Effector memory CD4-positive, alpha-beta T cell (primary cell): ENCODE results near the gene NARF.

ENCODE experiments used
- DNase-seq, 3 donors: peaks; one replicate each; pipeline ENCODE4 v3.0.0-alpha.2; 2020
- H3K27ac ChIP-seq: 2 replicates; pipeline ENCODE4 v1.7.0; 2013; ENCODE audit warnings: mild to moderate bottlenecking, low read length, moderate library complexity; ENCODE audit not compliant: insufficient read depth, poor library complexity, severe bottlenecking
- H3K27me3 ChIP-seq: replicated peaks from 2 replicates; pipeline ENCODE4 v1.7.0; 2013; ENCODE audit warnings: mild to moderate bottlenecking, low read length; ENCODE audit not compliant: insufficient read depth, control insufficient read depth, poor library complexity, severe bottlenecking
- H3K36me3 ChIP-seq: 2 replicates; pipeline ENCODE4 v1.7.0; 2013; ENCODE audit warnings: mild to moderate bottlenecking, low read length, moderate library complexity; ENCODE audit not compliant: control insufficient read depth, insufficient read depth
- H3K4me1 ChIP-seq: 2 replicates; pipeline ENCODE4 v1.7.0; 2013; ENCODE audit warnings: low read length, mild to moderate bottlenecking; ENCODE audit not compliant: control insufficient read depth, insufficient read depth, poor library complexity, severe bottlenecking
- H3K4me3 ChIP-seq: 2 replicates; pipeline ENCODE4 v1.7.0; 2013; ENCODE audit warnings: low read length, low read depth, mild to moderate bottlenecking; ENCODE audit not compliant: insufficient read depth, poor library complexity, severe bottlenecking
- H3K9me3 ChIP-seq: 2 replicates; pipeline ENCODE4 v1.7.0; 2013; ENCODE audit warnings: mild to moderate bottlenecking, low read length, moderate library complexity; ENCODE audit not compliant: control insufficient read depth

NARF gene

DNA sequence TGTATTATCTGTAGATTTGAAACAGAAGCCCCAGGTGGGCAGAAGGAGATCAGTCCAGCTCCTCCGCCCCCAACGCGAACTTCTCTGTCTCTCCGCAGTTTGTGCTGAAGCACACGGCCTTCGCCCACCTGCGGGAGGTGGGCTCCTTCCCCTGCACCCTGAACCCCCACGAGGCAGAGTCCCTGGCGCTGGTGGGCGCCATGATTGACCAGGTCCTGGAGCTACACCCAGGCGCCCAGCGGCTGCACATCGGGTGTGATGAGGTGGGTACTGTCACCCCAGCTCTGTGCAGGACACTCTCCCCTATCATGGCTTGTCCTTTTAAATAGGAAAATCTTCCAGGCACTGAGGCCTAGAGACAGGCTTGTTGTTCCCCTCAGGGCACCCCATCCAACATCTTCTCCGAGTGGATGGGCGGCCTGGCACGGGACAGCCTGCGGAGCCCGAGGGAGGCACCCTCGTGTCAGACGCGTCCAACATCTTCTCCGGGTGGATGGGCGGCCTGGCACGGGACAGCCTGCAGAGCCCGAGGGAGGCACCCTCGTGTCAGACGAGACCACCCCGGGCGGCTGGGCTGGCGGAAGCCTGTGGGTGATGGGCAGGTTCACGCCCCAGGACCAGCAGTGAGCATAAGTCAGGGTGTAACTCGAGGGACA is 24.9 kb upstream of the NARF start:
- Histone ChIP-seq H3K27ac (no peak overlapping the region), H3K4me1 (peaks cover 13% of the 10 kb centered on the region), H3K9me3 (no peaks in the 10 kb centered on the region), H3K27me3 (no peaks in the 10 kb centered on the region), H3K4me3 (no peak overlapping the region), H3K36me3 (peaks cover 9% of the 10 kb centered on the region)
- no peak for DNase-seq

DNA sequence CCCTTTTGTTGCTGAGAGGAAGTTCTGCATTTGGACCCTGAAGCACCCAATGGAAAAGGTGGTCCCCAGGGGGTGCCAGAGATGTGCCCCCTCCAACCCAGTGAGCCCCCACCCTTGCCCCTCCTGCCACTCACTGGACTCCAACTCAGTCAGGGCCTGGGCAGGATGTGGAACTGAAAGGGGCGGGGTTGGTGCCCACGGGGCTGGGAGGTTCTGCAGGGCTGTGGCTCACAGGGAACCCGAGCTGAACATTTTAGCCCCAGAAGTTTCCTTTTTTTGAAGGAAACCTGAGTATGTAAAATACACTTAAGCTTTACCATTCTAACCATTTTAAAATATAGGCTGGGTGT is 24.4 kb upstream of the NARF start:
- Histone ChIP-seq H3K4me3 (no peak overlapping the region), H3K27me3 (no peaks in the 10 kb centered on the region), H3K36me3 (peaks cover 9% of the 10 kb centered on the region), H3K4me1 (peaks cover 9% of the 10 kb centered on the region), H3K9me3 (no peaks in the 10 kb centered on the region), H3K27ac (no peak overlapping the region)
- DNase-seq, result no peak

DNA sequence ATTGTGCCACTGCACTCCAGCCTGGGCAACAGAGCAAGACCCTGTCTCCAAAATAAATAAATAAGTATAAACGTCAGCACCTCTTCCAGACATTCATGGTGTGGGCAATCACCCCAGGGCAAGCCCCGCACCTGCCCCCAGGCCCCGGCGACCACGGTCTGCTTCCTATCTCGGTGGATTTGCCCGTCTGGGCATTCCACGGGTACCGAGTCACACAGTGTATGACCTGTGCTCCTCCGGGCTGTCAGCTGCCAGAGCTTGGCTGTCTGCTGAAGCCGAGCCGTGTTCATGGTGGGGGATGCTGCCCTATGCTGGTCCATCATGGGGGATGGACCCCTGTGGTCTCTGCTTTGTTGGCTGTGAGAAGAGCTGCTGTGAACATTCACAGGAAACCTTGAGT is 23.4 kb upstream of the NARF start:
- H3K4me1 ChIP-seq, result peaks cover 7% of the 10 kb centered on the region
- no peak for DNase-seq
- H3K9me3 ChIP-seq, result no peaks in the 10 kb centered on the region
- H3K27me3 ChIP-seq, result no peaks in the 10 kb centered on the region
- peaks cover 14% of the 10 kb centered on the region for H3K36me3 ChIP-seq
- no peak overlapping the region for H3K4me3 ChIP-seq
- H3K27ac ChIP-seq, result no peak overlapping the region

DNA sequence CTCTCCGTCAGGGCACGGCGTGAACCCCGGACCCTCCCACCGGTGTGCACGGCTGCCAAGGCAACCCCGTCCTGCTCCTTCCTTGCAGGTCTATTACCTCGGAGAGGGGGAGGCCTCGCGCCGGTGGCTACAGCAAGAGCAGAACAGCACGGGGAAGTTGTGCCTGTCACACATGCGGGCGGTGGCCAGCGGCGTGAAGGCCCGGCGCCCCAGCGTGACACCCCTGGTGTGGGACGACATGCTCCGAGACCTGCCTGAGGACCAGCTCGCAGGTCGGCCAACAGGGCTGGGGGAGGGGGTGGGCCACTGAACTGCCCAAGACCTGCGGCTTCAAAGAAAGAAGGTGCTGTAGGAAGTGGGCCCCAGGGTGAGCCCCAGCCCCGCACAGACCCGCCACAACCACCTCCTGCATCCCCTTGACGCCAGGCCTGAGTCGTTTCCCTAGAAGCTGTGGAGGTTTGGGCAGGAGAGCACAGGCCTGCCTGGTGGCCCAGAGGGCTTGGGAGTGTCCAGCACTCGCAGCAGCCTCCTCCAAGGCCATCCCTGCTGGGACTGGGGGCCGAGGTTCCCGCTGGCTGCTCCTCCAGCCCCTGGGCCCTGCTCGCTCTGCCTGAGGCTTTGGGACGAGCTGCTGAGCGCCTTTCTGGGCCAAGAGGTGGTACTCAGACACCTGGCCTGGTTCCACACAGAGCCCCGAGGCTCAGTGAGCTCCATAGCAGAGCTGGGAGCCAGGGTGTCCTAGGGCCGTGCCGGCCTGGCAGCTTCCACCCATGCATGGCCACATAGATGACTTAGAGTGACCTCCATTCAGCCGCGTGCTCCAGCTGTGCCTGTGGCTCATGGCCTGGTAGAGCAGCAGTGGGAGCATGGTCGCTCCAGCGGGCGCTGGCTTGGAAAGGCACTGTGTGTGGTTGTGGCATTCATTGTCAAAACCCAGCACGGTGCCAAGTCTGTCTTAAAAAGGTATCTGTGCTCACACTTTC is 22.6 kb upstream of the NARF start:
- no peak for DNase-seq
- Histone ChIP-seq H3K4me1 (peaks cover 7% of the 10 kb centered on the region), H3K27me3 (no peaks in the 10 kb centered on the region), H3K27ac (no peak overlapping the region), H3K9me3 (no peaks in the 10 kb centered on the region), H3K4me3 (no peak overlapping the region), H3K36me3 (peaks cover 14% of the 10 kb centered on the region)

DNA sequence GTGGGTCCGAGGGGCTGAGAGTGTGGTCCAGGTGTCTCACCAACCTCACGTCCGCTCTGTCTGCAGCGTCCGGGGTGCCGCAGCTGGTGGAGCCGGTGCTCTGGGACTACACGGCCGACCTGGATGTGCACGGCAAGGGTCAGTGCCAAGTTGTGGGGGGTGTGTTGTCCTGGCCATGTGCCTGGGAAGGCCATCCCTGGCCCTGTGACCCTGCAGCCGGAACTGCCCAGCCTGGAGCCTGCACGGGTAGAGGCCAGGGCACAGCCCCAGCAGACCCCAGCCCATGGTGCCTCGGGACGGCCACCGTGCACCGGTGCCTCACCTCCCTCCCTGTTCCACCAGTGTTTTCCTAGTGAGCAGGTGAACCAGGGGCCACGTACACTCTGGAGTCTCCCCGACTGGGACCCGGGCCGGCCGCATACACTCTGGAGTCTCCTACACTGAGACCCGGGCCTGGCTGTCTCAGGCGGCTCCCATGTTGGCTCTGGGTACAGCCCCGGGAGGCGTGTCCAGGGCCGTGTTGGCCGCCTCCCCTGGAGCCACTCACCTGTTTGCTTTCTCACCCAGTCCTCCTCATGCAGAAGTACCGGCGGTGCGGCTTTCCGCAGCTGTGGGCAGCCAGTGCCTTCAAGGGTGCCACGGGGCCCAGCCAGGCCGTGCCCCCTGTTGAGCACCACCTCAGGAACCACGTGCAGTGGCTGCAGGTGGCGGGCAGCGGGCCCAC is 21.8 kb upstream of the NARF start:
- no peak for DNase-seq
- H3K4me1 ChIP-seq, result peaks cover 7% of the 10 kb centered on the region
- peaks cover 14% of the 10 kb centered on the region for H3K36me3 ChIP-seq
- H3K27me3 ChIP-seq, result no peaks in the 10 kb centered on the region
- H3K9me3 ChIP-seq, result no peaks in the 10 kb centered on the region
- H3K4me3 ChIP-seq, result no peak overlapping the region
- no peak overlapping the region for H3K27ac ChIP-seq

DNA sequence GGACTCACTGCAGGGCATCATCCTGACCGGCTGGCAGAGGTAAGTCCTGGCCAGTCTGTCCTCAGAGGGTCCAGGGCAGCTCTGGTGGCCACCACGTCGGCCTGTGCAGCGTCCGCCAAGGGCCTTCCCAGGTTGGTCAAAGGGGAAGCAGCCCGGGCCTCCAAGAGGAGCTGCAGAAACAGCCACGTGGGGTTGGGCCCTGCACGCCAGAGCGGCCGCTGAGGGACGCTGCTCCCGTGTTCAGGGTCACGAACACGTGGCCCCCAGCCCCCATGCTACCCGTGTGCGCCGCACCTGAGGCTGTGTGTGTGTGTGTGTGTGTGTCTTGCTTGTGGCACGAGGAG is 21.2 kb upstream of the NARF start:
- Histone ChIP-seq H3K27ac (no peak overlapping the region), H3K4me1 (peaks cover 7% of the 10 kb centered on the region), H3K4me3 (no peak overlapping the region), H3K9me3 (no peaks in the 10 kb centered on the region), H3K27me3 (no peaks in the 10 kb centered on the region), H3K36me3 (peaks cover 16% of the 10 kb centered on the region)
- DNase-seq, result no peak

DNA sequence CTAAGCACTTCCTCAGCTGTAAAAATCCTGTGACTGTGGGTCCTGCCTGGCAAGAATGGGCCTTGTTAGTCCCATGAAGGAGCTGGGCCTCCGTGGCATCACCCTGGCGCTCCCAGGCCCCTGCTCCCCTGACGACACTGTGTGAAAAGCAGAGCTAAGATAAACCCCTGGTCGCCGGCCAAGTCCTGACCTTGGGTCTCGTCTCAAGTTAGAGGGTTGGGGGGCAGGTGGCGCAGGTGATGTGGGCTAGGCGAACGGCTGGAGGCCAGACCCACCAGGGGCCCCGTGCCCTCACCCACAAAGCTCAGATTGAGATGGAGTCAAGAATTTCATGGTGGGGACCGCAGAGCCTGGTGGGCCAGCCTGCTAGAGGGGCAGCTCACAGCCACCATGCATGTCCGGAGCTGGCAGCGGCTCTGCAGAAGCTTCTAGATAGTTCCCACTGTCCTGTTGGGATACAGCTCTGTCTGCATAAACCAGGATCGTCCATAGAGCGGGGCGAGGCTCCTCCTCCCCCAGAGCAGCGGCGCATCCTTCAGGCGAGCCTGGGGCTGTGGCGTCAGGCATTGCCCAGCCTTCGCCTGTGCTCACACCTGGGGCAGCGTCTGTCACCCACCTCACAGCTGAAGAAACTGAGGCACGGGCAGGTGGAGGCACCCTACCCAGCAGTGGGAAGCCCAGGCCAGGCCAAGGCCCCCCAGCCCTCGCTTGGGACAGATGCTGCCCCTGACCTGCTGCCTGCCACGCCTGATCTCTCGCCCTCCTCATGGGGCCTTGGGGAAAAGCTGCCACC is 19.9 kb upstream of the NARF start:
- Histone ChIP-seq H3K9me3 (no peaks in the 10 kb centered on the region), H3K27ac (no peak overlapping the region), H3K27me3 (no peaks in the 10 kb centered on the region), H3K4me1 (peaks cover 7% of the 10 kb centered on the region), H3K36me3 (peaks cover 29% of the 10 kb centered on the region), H3K4me3 (no peak overlapping the region)
- no peak for DNase-seq

DNA sequence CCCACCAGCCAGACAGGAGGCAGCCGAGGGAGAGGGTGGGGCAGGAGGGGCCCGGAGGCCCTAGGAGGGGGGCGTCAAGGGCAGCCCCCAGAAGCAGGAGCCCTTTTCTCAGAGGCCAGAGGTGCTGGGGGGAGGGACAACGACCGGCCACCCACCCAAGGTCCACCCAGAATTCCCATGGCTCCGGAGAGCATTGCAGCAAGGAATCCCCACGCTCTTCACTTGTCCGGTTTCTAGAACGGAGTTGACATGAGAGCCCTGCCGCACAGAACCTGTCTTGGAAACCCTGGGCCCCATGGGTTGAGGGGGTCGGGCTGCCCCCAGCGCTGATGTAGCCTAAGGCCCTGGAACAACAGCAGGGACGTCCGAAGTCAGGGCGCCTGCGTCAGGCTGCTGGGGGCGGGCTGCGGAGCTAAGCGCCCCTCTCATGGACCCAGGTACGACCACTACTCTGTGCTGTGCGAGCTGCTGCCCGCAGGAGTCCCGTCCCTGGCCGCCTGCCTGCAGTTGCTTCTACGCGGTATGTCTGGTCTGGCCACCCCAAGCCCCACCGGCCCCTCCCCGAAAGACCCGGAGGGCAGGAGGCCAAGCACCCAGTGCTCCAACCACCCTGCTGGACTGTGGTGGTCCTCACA is 19.2 kb upstream of the NARF start:
- no peaks in the 10 kb centered on the region for H3K27me3 ChIP-seq
- peaks cover 36% of the 10 kb centered on the region for H3K36me3 ChIP-seq
- no peaks in the 10 kb centered on the region for H3K9me3 ChIP-seq
- H3K27ac ChIP-seq, result no peak overlapping the region
- no peak for DNase-seq
- peaks cover 2% of the 10 kb centered on the region for H3K4me1 ChIP-seq
- H3K4me3 ChIP-seq, result no peak overlapping the region

DNA sequence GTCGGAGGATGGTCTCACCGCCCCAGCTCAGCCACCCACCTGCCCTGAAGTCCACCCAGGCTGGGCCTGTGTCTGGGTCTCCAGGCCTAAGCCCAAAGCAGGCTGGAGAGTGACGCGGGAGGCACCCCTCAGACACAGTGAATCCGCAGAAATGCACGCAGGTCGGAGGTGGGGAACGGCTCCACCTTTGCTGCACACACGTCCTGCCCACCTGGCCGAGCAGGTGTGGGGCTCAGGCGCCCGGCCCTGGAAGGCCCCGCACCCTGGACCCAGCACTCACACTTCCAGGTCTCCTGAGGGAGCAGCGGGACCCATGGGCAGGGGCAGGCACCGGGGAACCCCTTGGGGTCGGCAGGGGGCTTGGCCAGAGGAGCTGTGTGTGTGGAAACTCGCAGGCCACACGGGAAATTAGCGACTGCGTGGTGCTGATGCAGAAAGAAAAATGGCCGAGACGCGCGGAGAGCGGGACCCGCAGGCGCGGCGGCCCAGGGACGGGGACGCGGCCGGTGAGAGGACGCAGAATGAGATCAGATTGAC is 18.6 kb upstream of the NARF start:
- H3K36me3 ChIP-seq, result peaks cover 42% of the 10 kb centered on the region
- H3K4me3 ChIP-seq, result no peak overlapping the region

More for the DNA sequence above, 18.6 kb upstream of the NARF start:
- H3K4me1 ChIP-seq, result no peaks in the 10 kb centered on the region
- DNase-seq, result no peak
- no peaks in the 10 kb centered on the region for H3K27me3 ChIP-seq
- H3K27ac ChIP-seq, result no peak overlapping the region
- H3K9me3 ChIP-seq, result no peaks in the 10 kb centered on the region
